Liver (tissue), 9 donors: ENCODE measurements around the gene SAMD4B. TPM values are rescaled to one million over a fixed set of nuclear protein-coding genes. Genes with fewer than 3 reads are reported as not detected.

ENCODE experiments used
- DNase-seq: peaks from one replicate; pipeline ENCODE4 v3.0.0-alpha.2; 2017; ENCODE audit warnings: low spot score
- H3K27ac ChIP-seq, 2 donors: one replicate each; pipeline ENCODE4 v1.7.0; 2013; ENCODE audit warnings: inconsistent platforms in 2 of 2, low read length in 2 of 2, control low read depth in 1 of 2, low read depth in 1 of 2, mild to moderate bottlenecking in 1 of 2
- H3K27me3 ChIP-seq, 4 donors: one replicate each; pipeline versions ENCODE4 v1.6.1 to v1.7.0; 2013; ENCODE audit warnings: low read length in 3 of 4, inconsistent platforms in 1 of 4, mild to moderate bottlenecking in 1 of 4, moderate library complexity in 1 of 4; ENCODE audit not compliant: control insufficient read depth in 4 of 4, insufficient read depth in 4 of 4
- H3K36me3 ChIP-seq, 4 donors: one replicate each; pipeline versions ENCODE4 v1.6.1 to v1.7.0; 2013; ENCODE audit warnings: low read length in 3 of 4, mild to moderate bottlenecking in 3 of 4, low read depth in 1 of 4, moderate library complexity in 1 of 4; ENCODE audit not compliant: control insufficient read depth in 4 of 4, insufficient read depth in 3 of 4
- H3K4me1 ChIP-seq, 4 donors: one replicate each; pipeline versions ENCODE4 v1.6.1 to v1.7.0; 2013; ENCODE audit warnings: low read length in 3 of 4, mild to moderate bottlenecking in 3 of 4, moderate library complexity in 1 of 4; ENCODE audit not compliant: control insufficient read depth in 4 of 4, insufficient read depth in 4 of 4
- H3K4me3 ChIP-seq, 3 donors: one replicate each; pipeline versions ENCODE4 v1.6.1 to v1.7.0; 2013; ENCODE audit warnings: low read length in 3 of 3, control low read depth in 1 of 3, low read depth in 1 of 3, mild to moderate bottlenecking in 1 of 3
- H3K9ac ChIP-seq, 2 donors: one replicate each; pipeline ENCODE4 v1.7.0; 2013; ENCODE audit warnings: low read length in 2 of 2, mild to moderate bottlenecking in 2 of 2, moderate library complexity in 2 of 2, control low read depth in 1 of 2, low read depth in 1 of 2
- H3K9me3 ChIP-seq, 4 donors: one replicate each; pipeline versions ENCODE4 v1.6.1 to v1.7.0; 2013; ENCODE audit warnings: low read length in 3 of 4; ENCODE audit not compliant: control insufficient read depth in 4 of 4
- ATF3 ChIP-seq: IDR thresholded peaks from 2 replicates; pipeline ENCODE4 v1.6.1; 2016; ENCODE audit warnings: antibody characterized with exemption
- CTCF ChIP-seq: fragments of 150-350 bp; IDR thresholded peaks from 2 replicates; pipeline ENCODE4 v1.5.1; 2017; ENCODE audit warnings: improper control_type of control experiment, low read depth, low read length; ENCODE audit not compliant: missing input control
- EGR1 ChIP-seq, 2 donors: IDR thresholded peaks; 2 replicates each; pipeline ENCODE4 v1.6.1; 2016 to 2018; ENCODE audit warnings: antibody characterized with exemption in 2 of 2, low read depth in 2 of 2
- GABPA ChIP-seq, 2 donors: IDR thresholded peaks in 1 of 2; conservative IDR thresholded peaks in 1 of 2; 2 replicates each; pipeline ENCODE4 v1.6.1; 2016; ENCODE audit warnings: antibody characterized with exemption in 2 of 2, mild to moderate bottlenecking in 1 of 2, moderate library complexity in 1 of 2
- HNF4A ChIP-seq, 2 donors: conservative IDR thresholded peaks; 2 replicates each; pipeline ENCODE4 v1.6.1; 2016; ENCODE audit warnings: antibody characterized with exemption in 2 of 2, mild to moderate bottlenecking in 2 of 2
- HNF4G ChIP-seq: IDR thresholded peaks from 2 replicates; pipeline ENCODE4 v1.6.1; 2016; ENCODE audit warnings: antibody characterized with exemption
- JUND ChIP-seq, 2 donors: IDR thresholded peaks; 2 replicates each; pipeline ENCODE4 v1.6.1; 2016; ENCODE audit warnings: antibody characterized with exemption in 2 of 2
- NR2F2 ChIP-seq: IDR thresholded peaks from 2 replicates; pipeline ENCODE4 v1.6.1; 2016; ENCODE audit warnings: antibody characterized with exemption
- RAD21 ChIP-seq, 2 donors: IDR thresholded peaks; 2 replicates each; pipeline ENCODE4 v1.6.1; 2016; ENCODE audit warnings: antibody characterized with exemption in 2 of 2, mild to moderate bottlenecking in 2 of 2
- RXRA ChIP-seq, 2 donors: IDR thresholded peaks; 2 replicates each; pipeline ENCODE4 v1.6.1; 2017 to 2018; ENCODE audit warnings: antibody characterized with exemption in 2 of 2, mild to moderate bottlenecking in 1 of 2
- SP1 ChIP-seq: IDR thresholded peaks from 2 replicates; pipeline ENCODE4 v1.6.1; 2018; ENCODE audit warnings: antibody characterized with exemption, mild to moderate bottlenecking
- TAF1 ChIP-seq: conservative IDR thresholded peaks from 2 replicates; pipeline ENCODE4 v1.6.1; 2016; ENCODE audit warnings: antibody characterized with exemption, mild to moderate bottlenecking
- YY1 ChIP-seq: IDR thresholded peaks from 2 replicates; pipeline ENCODE4 v1.6.1; 2016; ENCODE audit warnings: antibody characterized with exemption, mild to moderate bottlenecking
- WGBS: extraction: QIAGEN DNeasy Blood & Tissue Kit; methylation state at CpG from one replicate; pipeline ENCODE4 v1.1.7; 2013; 5-methylcytosine and 5-hydroxymethylcytosine counted together
- polyA plus RNA-seq, 2 donors: library from polyadenylated mRNA; stranded (reverse) in 1 of 2; unstranded in 1 of 2; fragments of 200-250 nt in 1 of 2; fragments of >200 nt in 1 of 2; fragmentation: Nextera tagmentation in 1 of 2; extraction: Ambion mirVana in 1 of 2; gene quantifications; one replicate each; pipeline versions ENCODE4 v1.2.1 to v1.2.3, GENCODE V29; 2013 to 2015
- total RNA-seq, 2 donors: library from RNA; depleted of rRNA; stranded (reverse); fragments of >200 nt; gene quantifications; one replicate each; pipeline ENCODE4 v1.2.3, GENCODE V29; 2014
- TF ChIP-seq, protein P1 (sequence below): IDR thresholded peaks from 2 replicates; pipeline ENCODE4 v1.6.1; 2016; ENCODE audit warnings: antibody characterized with exemption
- TF ChIP-seq, protein P2 (sequence below): IDR thresholded peaks from 2 replicates; pipeline ENCODE4 v1.6.1; 2016; ENCODE audit warnings: antibody characterized with exemption
- donor health status: healthy.
- donor health status: healthy.
- donor health status: healthy.
- donor health status: healthy.
- donor health status: healthy.

SAMD4B gene
- total and polyA plus RNA-seq, 4 donors: 17.3 to 39.4 (median 30.5) TPM

DNA sequence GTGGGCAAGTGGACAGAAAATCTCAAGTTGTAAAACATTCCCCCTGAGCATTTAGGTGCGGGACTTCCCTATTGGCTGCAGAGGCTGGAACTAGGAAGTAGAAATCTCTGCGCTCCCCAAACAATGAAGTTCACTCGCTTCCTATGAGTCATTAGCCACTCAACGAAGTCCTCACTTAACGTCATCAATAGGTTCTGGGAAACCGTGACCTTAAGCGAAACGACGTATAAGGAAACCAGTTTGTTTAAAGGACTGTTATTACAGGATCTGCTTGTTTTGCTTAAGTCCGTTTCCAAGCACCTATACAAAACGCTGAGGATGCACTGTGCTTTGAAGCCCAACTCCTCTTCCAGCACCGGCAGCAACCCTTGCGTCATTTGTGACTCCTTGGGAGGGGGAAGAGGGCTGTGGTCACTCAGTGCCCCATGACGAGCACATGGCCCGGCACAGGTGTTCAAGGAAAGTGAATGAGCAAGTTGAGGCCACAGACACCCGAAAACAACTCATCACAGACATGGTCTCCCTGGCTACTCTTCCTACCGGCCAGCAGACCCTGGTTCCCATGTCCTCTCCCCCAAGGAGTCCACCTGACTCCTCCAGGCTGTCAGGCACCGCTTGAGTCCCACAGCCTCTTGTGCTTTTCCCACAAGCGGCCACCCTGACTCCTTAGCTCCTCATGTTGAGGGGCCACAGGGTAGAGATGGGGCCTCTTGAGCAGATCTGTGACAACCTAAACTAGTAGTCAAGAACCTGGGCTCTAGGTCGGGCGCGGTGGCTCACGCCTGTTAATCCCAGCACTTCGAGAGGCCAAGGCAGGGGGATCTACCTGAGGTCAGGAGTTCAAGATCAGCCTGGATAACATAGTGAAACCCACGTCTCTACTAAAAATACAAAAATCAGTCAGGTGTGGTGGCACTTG is 88.7 kb downstream of the SAMD4B start:
- peaks cover 2 to 19% (median 14%) of the 10 kb centered on the region in 4 donors for H3K4me1 ChIP-seq

DNA sequence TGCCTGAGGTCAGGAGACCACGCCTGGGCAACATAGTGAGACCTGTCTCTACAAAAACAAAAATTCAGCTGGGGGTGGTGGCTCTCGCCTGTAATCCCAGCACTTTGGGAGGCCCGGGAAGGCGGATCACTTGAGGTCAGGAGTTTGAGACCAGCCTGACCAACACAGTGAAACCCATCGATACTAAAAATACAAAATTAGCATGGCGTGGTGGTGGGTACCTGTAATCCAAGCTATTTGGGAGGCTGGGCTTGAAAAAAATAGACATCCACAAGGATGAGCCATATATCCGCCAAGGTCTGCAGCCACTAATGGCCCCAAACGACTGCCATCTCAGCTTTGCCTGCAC is 90.4 kb downstream of the SAMD4B start:
- Histone ChIP-seq H3K9me3 (no peaks in the 10 kb centered on the region), H3K36me3 (peaks cover 15 to 24% (median 17%) of the 10 kb centered on the region in 4 donors), H3K4me3 (no peak overlapping the region), H3K9ac (no peak overlapping the region), H3K4me1 (peaks cover 4 to 27% (median 17%) of the 10 kb centered on the region in 4 donors), H3K27me3 (no peaks in the 10 kb centered on the region), H3K27ac (no peak overlapping the region)
- WGBS: 96% methylated on average over 8 of the region's 8 CpGs
- no peak for DNase-seq
- TF ChIP-seq ATF3 (no peak), RXRA (IDR thresholded peaks at IDR 0.05) (no peak), HNF4A (conservative IDR thresholded peaks at IDR 0.05) (no peak), CTCF (no peak), RAD21 (IDR thresholded peaks at IDR 0.05) (no peak), NR2F2 (no peak), HNF4G (no peak), YY1 (no peak), GABPA (IDR thresholded peaks at IDR 0.05 in 1 of 2, conservative IDR thresholded peaks at IDR 0.05 in 1 of 2) (no peak), TAF1 (no peak), EGR1 (IDR thresholded peaks at IDR 0.05; ENCODE audit: low read depth in 2 of 2) (no peak), SP1 (no peak)
- TF ChIP-seq, protein P1, sequence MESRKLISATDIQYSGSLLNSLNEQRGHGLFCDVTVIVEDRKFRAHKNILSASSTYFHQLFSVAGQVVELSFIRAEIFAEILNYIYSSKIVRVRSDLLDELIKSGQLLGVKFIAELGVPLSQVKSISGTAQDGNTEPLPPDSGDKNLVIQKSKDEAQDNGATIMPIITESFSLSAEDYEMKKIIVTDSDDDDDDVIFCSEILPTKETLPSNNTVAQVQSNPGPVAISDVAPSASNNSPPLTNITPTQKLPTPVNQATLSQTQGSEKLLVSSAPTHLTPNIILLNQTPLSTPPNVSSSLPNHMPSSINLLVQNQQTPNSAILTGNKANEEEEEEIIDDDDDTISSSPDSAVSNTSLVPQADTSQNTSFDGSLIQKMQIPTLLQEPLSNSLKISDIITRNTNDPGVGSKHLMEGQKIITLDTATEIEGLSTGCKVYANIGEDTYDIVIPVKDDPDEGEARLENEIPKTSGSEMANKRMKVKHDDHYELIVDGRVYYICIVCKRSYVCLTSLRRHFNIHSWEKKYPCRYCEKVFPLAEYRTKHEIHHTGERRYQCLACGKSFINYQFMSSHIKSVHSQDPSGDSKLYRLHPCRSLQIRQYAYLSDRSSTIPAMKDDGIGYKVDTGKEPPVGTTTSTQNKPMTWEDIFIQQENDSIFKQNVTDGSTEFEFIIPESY: no peak
- TF ChIP-seq, protein P2, sequence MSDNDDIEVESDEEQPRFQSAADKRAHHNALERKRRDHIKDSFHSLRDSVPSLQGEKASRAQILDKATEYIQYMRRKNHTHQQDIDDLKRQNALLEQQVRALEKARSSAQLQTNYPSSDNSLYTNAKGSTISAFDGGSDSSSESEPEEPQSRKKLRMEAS: no peak

More for the DNA sequence above, 88.7 kb downstream of the SAMD4B start:
- no peak overlapping the region for H3K9ac ChIP-seq
- 75% methylated on average over 25 of the region's 25 CpGs for WGBS
- no peaks in the 10 kb centered on the region for H3K27me3 ChIP-seq
- peaks cover 15 to 24% (median 17%) of the 10 kb centered on the region in 4 donors for H3K36me3 ChIP-seq
- H3K4me3 ChIP-seq: no peak overlapping the region
- DNase-seq: no peak
- no peak for TF ChIP-seq GABPA (IDR thresholded peaks at IDR 0.05 in 1 of 2, conservative IDR thresholded peaks at IDR 0.05 in 1 of 2)
- peak; percentile 50 to 57 for TF ChIP-seq JUND (IDR thresholded peaks at IDR 0.05)
- TF ChIP-seq SP1: peak; percentile 21
- H3K9me3 ChIP-seq: no peaks in the 10 kb centered on the region
- peak overlapping the region; percentile 49 to 75 for H3K27ac ChIP-seq
